NCI-H2107 (cell line): ENCODE measurements around the gene CRYZL1.
A peak's percentile ranks its signal among the peaks of the same experiment; 100 is the strongest.
"Not testable (repeated sequence)": the region's sequence is repeated elsewhere in the genome, so short reads cannot be mapped to it uniquely, and the experiment has no call there.

Experiments used
- DNase-seq: peaks from one replicate; lab custom pipeline; 2025; lab: John Stamatoyannopoulos, UW

CRYZL1 gene

GRCh38 chr21:33641352-33642026 is at the start of gene CRYZL1:
Gene CRYZL1, minus strand, starts transcription at chr21:33641741. Its CDS starts 10,190 bp downstream, at chr21:33631551.
- DNase-seq = peak; percentile 100

GRCh38 chr21:33690874-33691273 is 49.3 kb upstream of the CRYZL1 start:
- no peak for DNase-seq

GRCh38 chr21:33688353-33688752 is 46.8 kb upstream of the CRYZL1 start:
- DNase-seq = no peak

GRCh38 chr21:33687634-33688033 is 46.1 kb upstream of the CRYZL1 start:
- no peak for DNase-seq

- peak; percentile 7 for DNase-seq
Measured at GRCh38 chr21:33686386-33686785, 44.8 kb upstream of the CRYZL1 start.

GRCh38 chr21:33685613-33686197 is 44.2 kb upstream of the CRYZL1 start:
- no peak for DNase-seq

GRCh38 chr21:33684923-33685560 is 43.5 kb upstream of the CRYZL1 start:
- DNase-seq = no peak

GRCh38 chr21:33684068-33684467 is 42.5 kb upstream of the CRYZL1 start:
- no peak for DNase-seq

- no peak for DNase-seq
Measured at GRCh38 chr21:33682992-33683627, 41.6 kb upstream of the CRYZL1 start.

- no peak for DNase-seq
Measured at GRCh38 chr21:33680870-33681269, 39.3 kb upstream of the CRYZL1 start.

GRCh38 chr21:33677450-33677849 is 35.9 kb upstream of the CRYZL1 start:
- DNase-seq = no peak

GRCh38 chr21:33676666-33677065 is 35.1 kb upstream of the CRYZL1 start:
- DNase-seq = not testable (repeated sequence)

- DNase-seq = no peak
Measured at GRCh38 chr21:33674226-33674625, 32.7 kb upstream of the CRYZL1 start.

- no peak for DNase-seq
Measured at GRCh38 chr21:33673473-33673872, 31.9 kb upstream of the CRYZL1 start.

GRCh38 chr21:33670076-33670978 is 28.8 kb upstream of the CRYZL1 start:
- no peak for DNase-seq

- no peak for DNase-seq
Measured at GRCh38 chr21:33668620-33669019, 27.1 kb upstream of the CRYZL1 start.

- no peak for DNase-seq
Measured at GRCh38 chr21:33668180-33668579, 26.6 kb upstream of the CRYZL1 start.

- DNase-seq = no peak
Measured at GRCh38 chr21:33667636-33668035, 26.1 kb upstream of the CRYZL1 start.

- DNase-seq = no peak
Measured at GRCh38 chr21:33666153-33666552, 24.6 kb upstream of the CRYZL1 start.

- DNase-seq = no peak
Measured at GRCh38 chr21:33664135-33664534, 22.6 kb upstream of the CRYZL1 start.

GRCh38 chr21:33663241-33663640 is 21.7 kb upstream of the CRYZL1 start:
- DNase-seq = no peak

- DNase-seq = no peak
Measured at GRCh38 chr21:33662046-33662445, 20.5 kb upstream of the CRYZL1 start.
